Kidney (tissue), 14 donors: Measurements from ENCODE around the gene FYB1. TPM values are rescaled to one million over a fixed set of nuclear protein-coding genes. Genes with fewer than 3 reads are reported as not detected.

Experiments used
- DNase-seq, 5 donors: peaks; one replicate each; pipeline ENCODE4 v3.0.0-alpha.2; 2013 to 2020
- FAIRE-seq: peaks from 2 replicates; lab custom pipeline; 2012; peaks lifted over from hg19 to GRCh38; lab: Jason Lieb, UNC
- H3K27ac ChIP-seq, 2 donors: one replicate each; pipeline ENCODE4 v1.7.0; 2013; ENCODE audit warnings: low read depth in 2 of 2, low read length in 2 of 2, inconsistent platforms in 1 of 2
- H3K27me3 ChIP-seq: one replicate; pipeline ENCODE4 v1.7.1; 2013; ENCODE audit warnings: low read length, inconsistent platforms; ENCODE audit not compliant: control insufficient read depth, insufficient read depth
- H3K36me3 ChIP-seq, 3 donors: one replicate each; pipeline versions ENCODE4 v1.7.0 to v1.7.1; 2013; ENCODE audit warnings: low read length in 3 of 3, control low read depth in 1 of 3, inconsistent platforms in 1 of 3; ENCODE audit not compliant: insufficient read depth in 3 of 3, control insufficient read depth in 2 of 3
- H3K4me1 ChIP-seq, 3 donors: one replicate each; pipeline versions ENCODE4 v1.7.0 to v1.7.1; 2013; ENCODE audit warnings: low read length in 3 of 3, inconsistent platforms in 1 of 3, low read depth in 1 of 3; ENCODE audit not compliant: control insufficient read depth in 2 of 3, insufficient read depth in 2 of 3
- H3K4me3 ChIP-seq, 3 donors: one replicate each; pipeline versions ENCODE4 v1.7.0 to v1.8.1; 2013; ENCODE audit warnings: low read length in 3 of 3, control low read depth in 1 of 3, inconsistent platforms in 1 of 3
- H3K9ac ChIP-seq, 3 donors: one replicate each; pipeline versions ENCODE4 v1.7.0 to v1.7.1; 2013; ENCODE audit warnings: low read length in 3 of 3, control low read depth in 1 of 3, inconsistent platforms in 1 of 3
- H3K9me3 ChIP-seq, 3 donors: one replicate each; pipeline versions ENCODE4 v1.7.0 to v1.7.1; 2013; ENCODE audit warnings: low read length in 3 of 3, control low read depth in 1 of 3, inconsistent platforms in 1 of 3; ENCODE audit not compliant: control insufficient read depth in 2 of 3, insufficient read depth in 1 of 3
- CTCF ChIP-seq: IDR thresholded peaks from 3 replicates; pipeline ENCODE4 v1.5.1; 2012; ENCODE audit warnings: mild to moderate bottlenecking, moderate library complexity, borderline replicate concordance; ENCODE audit not compliant: insufficient read depth; ENCODE audit errors: extremely low read depth
- intact Hi-C: fragments of 100-400 bp; cut with DNase I; formaldehyde crosslinking; loops from one replicate; pipeline ENCODE4 v1.11.1; 2022
- polyA plus RNA-seq: library from polyadenylated mRNA; stranded (reverse); fragments of 350-450 nt; fragmentation: Illumina TruSeq; extraction: RNeasy Lipid Tissue Mini Kit (QIAGEN cat#74804); gene quantifications from one replicate; pipeline ENCODE4 v1.2.3, GENCODE V29; 2014; ENCODE audit warnings: low read depth, low replicate concordance; ENCODE audit not compliant: insufficient read depth
- total RNA-seq: library from RNA; stranded (reverse); fragmentation: NEBNext Ultra II Directional; extraction: Animal tissue kit (Norgen Biotek cat#: 25700); gene quantifications from one replicate; pipeline ENCODE4 v1.2.1, GENCODE V29; 2021
- donor health status: control.
- donor health status: control.
- donor health status: control.
- donor health status: control.
- donor health status: control.
- donor health status: DM: yes; HTN: yes; CAD: no.
- donor health status: Normal renal cell carcinoma (clear cell type).

The FYB1 gene
- total and polyA plus RNA-seq, 2 donors from 2014 or later: 2.3 to 53.7 TPM

- DNase-seq (no peak), FAIRE-seq (no peak)
- no peaks in the 10 kb centered on the region for H3K36me3 ChIP-seq
- H3K9ac ChIP-seq: no peak overlapping the region
- no peak for TF ChIP-seq CTCF
- peaks cover 0 to 11% (median 5%) of the 10 kb centered on the region in 3 donors for H3K4me1 ChIP-seq
- H3K27ac ChIP-seq: no peak overlapping the region
- no peak overlapping the region for H3K4me3 ChIP-seq
- H3K27me3 ChIP-seq: no peaks in the 10 kb centered on the region
- no peaks in the 10 kb centered on the region for H3K9me3 ChIP-seq
- intact Hi-C loops: no loop called here
Measured at GRCh38 chr5:39253196-39253595, 33.8 kb upstream of the FYB1 start.

- DNase-seq (no peak), FAIRE-seq (no peak)
- H3K9me3 ChIP-seq: no peaks in the 10 kb centered on the region
- H3K9ac ChIP-seq: no peak overlapping the region
- no peaks in the 10 kb centered on the region for H3K27me3 ChIP-seq
- intact Hi-C loops: no loop called here
- no peaks in the 10 kb centered on the region for H3K36me3 ChIP-seq
- no peak overlapping the region for H3K27ac ChIP-seq
- H3K4me1 ChIP-seq: no peaks in the 10 kb centered on the region
- H3K4me3 ChIP-seq: no peak overlapping the region
- TF ChIP-seq CTCF: no peak
Measured at GRCh38 chr5:39249564-39250274, 30.4 kb upstream of the FYB1 start.

- Histone ChIP-seq H3K27me3 (no peaks in the 10 kb centered on the region), H3K36me3 (no peaks in the 10 kb centered on the region), H3K9ac (no peak overlapping the region), H3K4me3 (no peak overlapping the region), H3K4me1 (no peaks in the 10 kb centered on the region), H3K27ac (no peak overlapping the region), H3K9me3 (no peaks in the 10 kb centered on the region)
- intact Hi-C loops: no loop called here
- no peak for DNase-seq
- TF ChIP-seq CTCF: no peak
- FAIRE-seq: no peak
Measured at GRCh38 chr5:39249069-39249468, 29.7 kb upstream of the FYB1 start.
